ENCODE data around the gene LYZ. TPM values are rescaled to one million over a fixed set of nuclear protein-coding genes. Genes with fewer than 3 reads are reported as not detected.

The LYZ gene
- total and polyA plus RNA-seq, 10 donors = 96.3 to 941 (median 279) TPM

- Histone ChIP-seq H3K4me3 (no peak overlapping the region), H3K4me1 (peaks cover 0 to 79% (median 44%) of the 10 kb centered on the region in 6 donors), H3K9me3 (no peaks in the 10 kb centered on the region), H3K36me3 (no peaks in the 10 kb centered on the region), H3K27me3 (replicated peaks in 1 of 7) (no peaks in the 10 kb centered on the region), H3K27ac (peak overlapping the region in 1 of 8 donors; percentile 1)
- intact Hi-C loops (cut with DNase I; ENCODE audit: low total_unique reads) = no loop called here
- TF ChIP-seq POLR2A (IDR thresholded peaks at IDR 0.05) (no peak), POLR2AphosphoS5 (IDR thresholded peaks at IDR 0.05) (no peak), CTCF (IDR thresholded peaks at IDR 0.05 in 8 of 11, conservative IDR thresholded peaks at IDR 0.05 in 3 of 11) (no peak)
- DNase-seq = no peak
Measured at GRCh38 chr12:69334158-69334557, 14.0 kb upstream of the LYZ start.

GRCh38 chr12:69337311-69338090, 10.7 kb upstream of the LYZ start:
- Histone ChIP-seq H3K27ac (peak overlapping the region in 7 of 8 donors; percentile 13 to 84 (median 71)), H3K27me3 (replicated peaks in 1 of 7) (no peaks in the 10 kb centered on the region), H3K4me1 (peaks cover 0 to 79% (median 31%) of the 10 kb centered on the region in 6 donors), H3K9me3 (no peaks in the 10 kb centered on the region), H3K4me3 (peak overlapping the region in 1 of 8 donors; percentile 23), H3K36me3 (no peaks in the 10 kb centered on the region)
- 47 to 78% (median 76%) methylated on average over 2 of the region's 2 CpGs for WGBS, 5 donors
- DNase-seq = no peak
- intact Hi-C loops (cut with DNase I; ENCODE audit: low total_unique reads) = no loop called here
- TF ChIP-seq POLR2AphosphoS5 (IDR thresholded peaks at IDR 0.05) = no peak
- TF ChIP-seq POLR2A (IDR thresholded peaks at IDR 0.05) = no peak
- no peak for TF ChIP-seq CTCF (IDR thresholded peaks at IDR 0.05 in 8 of 11, conservative IDR thresholded peaks at IDR 0.05 in 3 of 11)

DNA sequence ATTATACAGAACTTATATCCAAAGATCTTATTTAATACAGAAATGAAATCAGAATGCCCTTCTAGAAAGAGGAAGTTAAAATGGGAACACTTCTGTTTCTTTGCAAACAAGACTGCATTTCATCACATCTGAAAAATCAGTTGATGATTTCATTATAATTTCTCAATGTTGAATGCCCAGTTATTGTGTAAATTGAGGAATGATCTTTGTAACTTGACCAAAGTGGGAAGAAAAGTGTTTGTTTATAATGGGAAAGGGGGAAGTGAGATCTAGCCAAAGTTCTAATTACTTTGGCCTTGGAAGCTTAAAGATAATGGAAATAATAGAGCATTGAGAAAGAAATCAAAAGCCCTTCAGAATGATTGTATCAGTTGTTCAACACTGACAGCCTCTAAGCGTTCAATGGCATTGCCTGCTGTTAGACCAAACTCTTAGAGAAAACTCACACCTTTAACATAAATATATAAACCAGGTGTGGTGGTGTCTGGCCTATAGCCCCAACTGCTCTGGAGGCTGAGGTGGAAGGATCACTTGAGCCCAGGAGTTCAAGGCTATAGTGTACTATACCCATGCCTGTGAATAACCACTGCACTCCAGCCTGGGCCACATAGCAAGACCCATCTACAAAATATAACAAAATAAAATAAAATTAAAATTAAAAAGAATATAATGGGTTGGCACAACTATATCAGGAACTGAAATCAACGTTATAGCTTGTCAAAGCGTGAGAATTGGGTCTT, 9.9 kb upstream of the LYZ start:
- TF ChIP-seq POLR2A (IDR thresholded peaks at IDR 0.05) (no peak), CTCF (IDR thresholded peaks at IDR 0.05 in 8 of 11, conservative IDR thresholded peaks at IDR 0.05 in 3 of 11) (no peak), POLR2AphosphoS5 (IDR thresholded peaks at IDR 0.05) (no peak)
- Histone ChIP-seq H3K4me3 (peak overlapping the region in 1 of 8 donors; percentile 3), H3K9me3 (no peaks in the 10 kb centered on the region), H3K36me3 (no peaks in the 10 kb centered on the region), H3K27me3 (replicated peaks in 1 of 7) (no peaks in the 10 kb centered on the region), H3K27ac (peak overlapping the region in 7 of 8 donors; percentile 13 to 84 (median 71)), H3K4me1 (peaks cover 0 to 78% (median 32%) of the 10 kb centered on the region in 6 donors)
- 39 to 64% (median 52%) methylated on average over 3 of the region's 3 CpGs for WGBS, 5 donors
- intact Hi-C loops (cut with DNase I; ENCODE audit: low total_unique reads) = no loop called here
- no peak for DNase-seq

GRCh38 chr12:69338936-69339335, 9.2 kb upstream of the LYZ start:
- H3K9me3 ChIP-seq = no peaks in the 10 kb centered on the region
- no peak overlapping the region for H3K4me3 ChIP-seq
- H3K27ac ChIP-seq = peak overlapping the region in 5 of 8 donors; percentile 13 to 84 (median 71)
- H3K36me3 ChIP-seq = no peaks in the 10 kb centered on the region
- intact Hi-C loops (cut with DNase I; ENCODE audit: low total_unique reads) = no loop called here
- DNase-seq = no peak
- H3K27me3 ChIP-seq (replicated peaks in 1 of 7) = no peaks in the 10 kb centered on the region
- no peak for TF ChIP-seq CTCF (IDR thresholded peaks at IDR 0.05 in 8 of 11, conservative IDR thresholded peaks at IDR 0.05 in 3 of 11)
- TF ChIP-seq POLR2A (IDR thresholded peaks at IDR 0.05) = no peak
- no peak for TF ChIP-seq POLR2AphosphoS5 (IDR thresholded peaks at IDR 0.05)
- H3K4me1 ChIP-seq = peaks cover 0 to 78% (median 32%) of the 10 kb centered on the region in 6 donors

Data from spleen (tissue), 11 donors.